Measurements from ENCODE around the gene CYFIP1. TPM values are rescaled to one million over a fixed set of nuclear protein-coding genes. Genes with fewer than 3 reads are reported as not detected.

Gene CYFIP1
- total RNA-seq, 1 donor from 2014 or later, result 118 TPM

DNA sequence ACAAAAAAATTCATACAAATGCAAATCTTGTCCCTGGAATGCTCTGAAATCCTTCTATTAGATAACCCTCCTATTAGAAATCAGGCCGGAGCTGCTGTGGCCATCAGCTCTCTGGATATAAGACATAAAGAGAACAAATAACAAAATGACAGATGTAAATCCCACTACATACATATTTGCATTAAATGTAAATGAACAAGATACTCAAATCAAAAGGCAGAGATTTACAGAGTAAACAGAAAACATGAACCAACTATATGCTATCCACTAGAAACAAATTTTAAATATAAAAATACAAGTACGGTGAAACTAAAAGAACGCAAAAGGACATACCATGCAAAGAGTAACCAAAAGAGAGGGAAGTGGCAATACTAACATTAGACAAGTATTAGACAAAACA, 10.7 kb downstream of the CYFIP1 start:
- no peak for DNase-seq (ENCODE audit: low read depth)

DNA sequence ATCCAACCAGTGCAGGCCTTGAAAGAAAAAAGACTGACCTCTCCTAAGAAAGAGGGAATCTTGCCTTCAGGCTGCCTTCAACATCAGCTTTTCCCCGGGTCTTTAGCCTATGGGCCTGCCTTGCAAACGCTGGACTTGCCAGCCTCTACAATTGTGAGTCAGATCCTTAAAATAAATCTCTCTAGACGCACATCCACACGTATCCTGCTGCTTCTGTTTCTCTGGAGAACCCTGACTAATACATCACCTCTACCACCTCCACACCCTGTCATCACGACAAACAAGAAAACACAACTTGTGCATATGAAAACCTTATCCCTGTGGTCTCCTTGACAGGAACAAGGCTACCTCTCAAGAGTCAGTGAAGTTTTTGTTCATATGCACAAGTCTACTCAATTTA, 11.8 kb downstream of the CYFIP1 start:
- DNase-seq (ENCODE audit: low read depth), result peak; percentile 70

DNA sequence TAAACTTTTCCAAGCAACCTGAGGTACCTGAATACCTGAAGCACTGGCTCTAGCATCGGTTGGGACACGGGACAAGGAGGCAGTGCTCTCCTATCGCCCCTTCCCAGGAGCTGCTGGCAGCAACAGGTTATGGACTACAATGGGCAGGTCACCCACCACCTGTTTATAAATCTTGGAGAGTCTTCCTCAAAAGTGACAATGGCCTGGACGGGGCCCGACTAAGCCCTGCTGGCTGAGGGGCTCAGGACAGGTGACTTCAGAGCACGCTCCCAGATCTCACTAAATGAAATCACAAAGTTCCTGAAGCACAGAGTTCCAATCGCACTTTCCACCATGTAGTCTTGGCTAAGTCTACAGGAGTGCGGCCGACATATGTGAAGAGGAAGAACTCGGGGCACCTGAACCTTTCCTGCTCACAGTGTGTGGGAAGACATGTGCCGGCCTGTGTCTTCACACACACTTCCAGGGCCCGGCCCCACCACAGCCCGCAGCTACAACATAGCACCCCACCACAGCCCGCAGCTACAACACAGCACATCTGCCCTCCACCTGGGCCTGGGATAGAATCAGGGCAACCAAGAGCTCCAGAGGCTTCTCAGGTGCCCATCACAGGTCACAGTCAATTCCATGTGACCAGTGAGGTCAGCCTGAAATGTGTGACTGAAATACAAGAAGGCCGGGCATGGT, 12.9 kb downstream of the CYFIP1 start:
- DNase-seq (ENCODE audit: low read depth), result no peak

DNA sequence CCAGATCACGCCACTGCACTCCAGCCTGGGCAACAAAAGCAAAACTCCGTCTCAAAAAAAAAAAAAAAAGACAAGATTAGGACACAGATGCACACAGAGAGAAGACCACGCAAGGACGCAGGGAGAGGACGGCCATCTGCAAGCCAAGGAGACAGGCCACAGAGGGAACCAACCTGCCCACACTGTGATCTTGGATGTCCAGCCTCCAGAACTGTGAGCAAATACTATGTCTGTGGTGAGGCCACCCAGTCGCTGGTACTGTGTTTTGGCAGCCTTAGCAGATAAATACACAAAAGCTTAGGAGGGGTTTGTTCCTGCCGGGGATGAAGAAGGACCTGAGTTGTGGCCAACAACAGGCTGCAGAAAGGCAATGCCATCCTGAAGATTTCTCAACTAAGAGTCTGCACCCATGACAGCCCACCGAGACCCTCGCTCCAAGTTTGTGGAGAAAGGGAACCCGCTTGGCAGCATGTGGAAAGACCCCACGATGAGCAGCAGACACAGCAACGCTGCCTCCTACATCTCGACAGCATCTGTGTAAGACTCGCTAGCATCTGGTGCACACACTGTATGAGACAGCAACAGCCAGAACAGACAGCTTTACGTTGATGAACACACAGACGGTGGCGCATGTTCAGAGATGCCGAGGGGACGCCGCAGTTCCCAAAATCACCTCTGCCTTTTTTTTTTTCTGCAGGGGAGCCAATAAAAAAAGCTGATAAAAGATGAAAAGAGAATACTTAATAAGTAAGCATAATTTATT, 13.7 kb downstream of the CYFIP1 start:
- no peak for DNase-seq (ENCODE audit: low read depth)

DNA sequence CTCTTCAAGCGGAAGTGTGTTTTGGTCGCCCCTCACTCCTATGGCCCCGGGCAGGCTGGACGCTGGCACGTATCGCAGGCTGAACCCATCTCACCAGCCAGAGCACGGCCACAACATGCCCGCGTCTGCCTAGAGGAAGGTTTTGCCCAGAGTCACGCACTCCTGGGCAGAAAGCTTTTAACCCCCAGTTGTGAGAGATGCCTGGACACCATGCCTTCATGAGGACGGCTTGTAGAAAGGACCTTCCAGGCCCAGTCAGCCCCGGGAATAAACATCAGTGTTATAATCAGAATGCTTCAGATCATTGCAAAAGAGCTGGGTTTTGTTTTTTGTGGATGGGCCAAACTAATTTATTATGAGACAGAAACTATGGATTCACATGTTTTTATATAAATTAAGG, 16.5 kb downstream of the CYFIP1 start:
- DNase-seq (ENCODE audit: low read depth), result no peak

DNA sequence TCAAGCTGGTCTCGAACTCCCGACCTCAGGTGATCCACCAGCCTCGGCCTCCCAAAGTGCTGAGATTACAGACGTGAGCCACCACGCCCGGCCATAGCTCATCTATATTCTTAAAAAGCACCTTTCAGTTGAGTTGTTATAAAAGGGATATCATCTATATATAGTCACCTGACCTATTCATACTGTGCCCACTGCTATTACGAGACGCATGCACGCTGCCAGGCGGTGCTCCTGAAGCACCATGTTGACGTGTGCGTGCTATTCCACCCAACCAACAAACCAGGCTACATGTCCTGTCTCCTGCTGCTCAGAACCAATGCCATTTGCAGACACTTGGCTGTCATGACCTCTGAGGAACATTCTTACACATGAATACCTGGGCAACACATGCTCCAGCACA, 17.6 kb downstream of the CYFIP1 start:
- DNase-seq (ENCODE audit: low read depth), result no peak

DNA sequence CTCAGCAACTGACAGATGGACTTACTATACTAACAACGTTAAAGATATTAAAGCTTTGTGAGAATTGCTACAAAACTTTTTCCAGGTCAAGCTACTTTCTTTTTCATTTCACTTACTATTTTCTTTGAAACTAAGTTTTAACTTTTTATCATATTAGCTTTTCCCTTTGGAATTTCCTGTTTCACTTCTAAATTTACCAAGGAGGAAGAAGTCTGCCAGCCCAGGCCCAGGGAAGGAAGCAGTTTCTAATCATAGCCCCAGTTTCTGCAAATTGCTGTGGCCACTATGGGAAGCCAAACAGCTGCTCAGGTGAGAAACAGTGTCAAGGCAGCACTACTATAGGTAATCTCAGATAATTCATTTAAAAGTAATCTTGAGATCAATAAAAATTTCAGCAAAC, 18.4 kb downstream of the CYFIP1 start:
- DNase-seq (ENCODE audit: low read depth), result peak; percentile 16

DNA sequence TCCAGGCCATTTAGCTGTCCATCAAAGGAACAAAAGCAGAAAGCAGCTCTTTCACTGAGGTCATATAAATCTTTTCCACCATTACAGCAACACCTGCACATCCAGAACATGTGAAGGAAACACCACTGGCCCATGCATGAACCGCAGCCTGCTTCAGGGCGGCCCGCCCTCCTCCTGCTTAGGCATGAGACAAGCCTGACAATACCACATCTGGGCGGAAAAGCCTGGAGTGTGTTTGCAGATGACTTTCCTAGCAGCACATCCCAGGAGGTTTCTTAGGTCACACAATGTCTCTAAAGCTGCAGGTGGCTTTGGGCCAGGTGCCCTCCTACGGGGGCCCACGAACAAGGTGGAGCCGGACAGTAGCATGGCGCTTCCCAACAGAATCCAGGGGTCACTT, 19.6 kb downstream of the CYFIP1 start:
- DNase-seq (ENCODE audit: low read depth), result no peak

DNA sequence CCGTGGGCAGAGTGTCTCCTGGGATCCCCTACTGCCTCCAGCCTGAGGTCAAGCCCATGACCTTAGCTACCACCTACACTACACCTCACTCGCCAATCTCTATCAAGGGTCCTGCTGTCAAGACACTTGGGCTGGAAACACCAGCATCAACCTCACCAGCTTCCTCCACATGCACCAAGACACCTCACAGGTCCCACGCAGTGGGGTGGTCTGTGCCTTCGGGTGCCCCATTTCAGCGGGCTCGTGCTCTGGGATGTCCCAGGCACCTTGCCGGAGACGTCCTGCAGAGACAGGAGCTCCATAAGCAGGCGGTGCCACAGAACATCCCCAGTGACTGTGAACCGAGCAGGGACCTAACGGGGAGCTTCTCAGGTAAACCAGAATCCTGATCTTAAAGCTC, 20.0 kb downstream of the CYFIP1 start:
- DNase-seq (ENCODE audit: low read depth), result no peak

DNA sequence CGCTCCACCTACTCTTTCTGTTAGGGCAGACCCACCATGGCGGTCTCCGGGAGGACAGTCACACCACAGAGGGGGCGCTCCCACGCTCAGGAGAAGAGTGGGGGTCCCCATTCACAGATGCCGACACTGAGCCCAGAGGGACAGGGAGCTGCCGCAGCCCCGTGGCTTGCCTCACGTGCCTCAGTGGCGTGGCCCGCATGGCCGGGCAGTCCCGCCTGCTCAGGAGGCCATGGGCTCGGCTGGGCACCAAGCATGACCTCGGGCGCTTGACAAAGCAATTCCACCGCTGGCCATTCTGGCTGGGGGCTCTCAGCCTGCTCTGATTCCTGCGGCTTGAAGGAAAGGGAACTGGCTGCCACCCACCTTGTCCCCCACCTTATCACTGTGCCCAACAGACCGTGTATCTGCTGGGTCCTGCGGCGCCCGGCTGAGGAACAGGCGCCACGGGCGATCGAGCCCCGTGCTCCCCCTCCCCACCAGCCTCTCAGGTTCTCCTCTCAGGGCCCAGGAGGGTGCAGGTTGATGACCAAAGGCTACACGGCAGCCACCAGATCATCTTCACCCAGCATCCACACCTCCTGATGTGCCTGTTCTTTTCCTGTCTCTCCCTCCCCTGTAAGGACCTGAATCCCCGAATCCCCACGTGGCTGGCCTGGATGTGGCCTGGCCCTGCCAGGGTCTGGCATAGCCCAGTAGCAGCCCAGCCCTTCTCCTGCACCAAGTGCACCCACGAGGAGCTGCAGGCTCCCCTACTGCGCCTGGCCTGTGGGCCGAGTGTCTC, 20.7 kb downstream of the CYFIP1 start:
- no peak for DNase-seq (ENCODE audit: low read depth)

DNA sequence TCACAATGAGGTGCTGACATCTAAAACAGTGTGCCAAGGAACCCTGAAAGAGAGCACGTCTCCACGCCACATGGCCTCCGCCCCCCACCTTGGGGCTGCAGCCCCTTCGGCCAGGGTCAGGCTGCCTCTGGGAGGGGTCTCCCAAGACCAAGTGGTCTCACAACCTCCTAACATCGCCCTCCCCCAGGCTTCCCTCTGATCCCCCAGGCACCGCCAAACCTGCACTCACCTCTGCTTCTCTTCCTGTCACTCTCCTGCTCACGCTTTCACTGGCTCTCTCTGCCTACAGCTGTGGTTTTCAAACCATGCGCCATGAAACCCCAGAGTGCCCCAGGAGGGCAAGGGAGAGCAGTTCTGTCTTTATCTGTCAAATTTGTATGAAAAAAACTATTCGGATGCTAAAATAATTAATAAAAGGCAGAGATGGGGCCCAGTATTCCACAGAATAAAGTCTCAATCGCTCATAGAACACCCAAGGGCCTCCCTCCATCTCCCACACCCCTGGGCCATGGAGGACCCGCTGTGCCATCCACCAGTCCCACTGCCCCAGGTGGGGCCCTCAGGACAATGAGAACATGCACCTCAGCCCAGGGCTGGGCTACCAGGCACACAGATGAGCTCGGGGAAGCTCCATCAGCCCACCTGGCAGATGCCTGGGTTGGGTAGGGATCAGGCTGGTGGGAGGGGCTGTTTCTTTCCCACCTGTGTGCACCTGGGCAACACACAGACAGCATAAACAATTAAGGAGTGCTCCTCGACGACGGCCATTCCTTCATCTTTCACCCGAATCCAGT, 21.5 kb downstream of the CYFIP1 start:
- no peak for DNase-seq (ENCODE audit: low read depth)

DNA sequence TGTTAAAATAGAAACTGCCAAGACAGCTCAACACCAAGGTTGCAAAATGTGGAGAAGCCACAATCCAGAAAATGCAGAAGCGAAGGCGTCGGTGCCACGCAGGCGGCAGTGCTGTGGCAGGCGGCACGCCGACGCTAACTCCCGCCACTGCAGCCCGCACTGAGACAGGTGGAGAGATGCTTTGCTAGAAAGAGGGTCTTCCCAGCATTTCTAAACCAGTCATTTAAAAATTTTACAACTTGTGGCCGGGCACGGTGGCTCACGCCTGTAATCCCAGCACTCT, 23.2 kb downstream of the CYFIP1 start:
- DNase-seq (ENCODE audit: low read depth), result no peak

DNA sequence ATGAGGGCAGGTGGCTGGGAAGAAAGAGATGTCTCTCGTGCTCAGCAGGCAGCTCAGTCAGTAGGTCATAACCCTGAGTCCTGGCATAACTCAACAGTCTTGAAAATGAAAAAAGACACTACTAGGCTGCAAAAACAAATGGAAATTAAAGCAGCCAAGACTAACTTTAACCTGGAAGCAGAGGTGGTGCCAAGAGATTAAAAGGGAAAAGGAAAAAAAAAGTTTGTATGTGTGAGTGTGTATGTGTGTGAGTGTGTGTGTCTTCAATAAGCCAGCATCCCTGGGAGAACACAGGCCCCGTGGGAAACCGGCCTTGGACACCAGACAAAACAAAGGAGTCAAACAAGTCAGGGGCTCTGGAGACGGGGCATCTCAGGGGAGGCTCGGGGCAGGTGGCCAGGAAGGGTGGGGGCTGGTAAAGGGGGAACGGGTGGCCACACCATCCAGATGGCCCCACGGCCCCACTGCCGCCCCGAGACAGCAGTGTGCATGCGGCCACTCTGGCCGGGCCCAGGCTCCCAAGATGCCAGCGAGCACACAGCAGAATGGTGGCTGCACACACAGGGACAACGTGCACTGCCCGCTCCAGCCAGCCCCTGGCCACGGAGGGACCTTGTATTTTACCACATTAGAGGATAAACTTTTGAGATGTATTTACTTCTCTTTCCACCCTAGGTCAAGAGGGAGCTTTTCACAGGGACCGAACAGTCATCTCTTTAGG, 23.8 kb downstream of the CYFIP1 start:
- DNase-seq (ENCODE audit: low read depth), result peak; percentile 21

DNA sequence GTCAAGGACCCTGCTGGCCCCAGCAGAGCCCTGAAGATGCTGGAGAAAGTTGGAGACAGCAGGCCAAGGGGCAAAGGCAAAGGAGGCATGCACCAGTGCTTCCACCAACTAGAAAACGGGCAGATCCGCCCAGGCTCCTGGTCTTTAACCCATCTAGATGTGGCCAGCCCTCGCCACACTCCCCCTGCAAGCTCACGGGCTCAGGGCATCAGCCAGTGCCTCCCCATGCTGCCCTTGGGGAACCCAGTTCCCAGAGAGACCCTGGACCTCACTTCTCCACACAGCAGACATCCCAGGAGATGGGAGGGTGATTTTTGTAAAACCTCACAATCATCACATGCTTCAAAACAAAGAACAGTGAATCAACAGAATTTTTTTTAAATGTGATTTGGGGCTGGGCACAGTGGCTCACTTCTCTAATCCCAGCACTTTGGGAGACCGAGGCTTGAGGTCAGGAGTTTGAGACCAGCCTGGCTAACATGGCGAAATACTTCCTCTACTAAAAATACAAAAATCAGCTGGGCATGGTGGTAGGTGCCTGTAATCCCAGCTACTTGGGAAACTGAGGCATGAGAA, 24.5 kb downstream of the CYFIP1 start:
- DNase-seq (ENCODE audit: low read depth), result no peak

DNA sequence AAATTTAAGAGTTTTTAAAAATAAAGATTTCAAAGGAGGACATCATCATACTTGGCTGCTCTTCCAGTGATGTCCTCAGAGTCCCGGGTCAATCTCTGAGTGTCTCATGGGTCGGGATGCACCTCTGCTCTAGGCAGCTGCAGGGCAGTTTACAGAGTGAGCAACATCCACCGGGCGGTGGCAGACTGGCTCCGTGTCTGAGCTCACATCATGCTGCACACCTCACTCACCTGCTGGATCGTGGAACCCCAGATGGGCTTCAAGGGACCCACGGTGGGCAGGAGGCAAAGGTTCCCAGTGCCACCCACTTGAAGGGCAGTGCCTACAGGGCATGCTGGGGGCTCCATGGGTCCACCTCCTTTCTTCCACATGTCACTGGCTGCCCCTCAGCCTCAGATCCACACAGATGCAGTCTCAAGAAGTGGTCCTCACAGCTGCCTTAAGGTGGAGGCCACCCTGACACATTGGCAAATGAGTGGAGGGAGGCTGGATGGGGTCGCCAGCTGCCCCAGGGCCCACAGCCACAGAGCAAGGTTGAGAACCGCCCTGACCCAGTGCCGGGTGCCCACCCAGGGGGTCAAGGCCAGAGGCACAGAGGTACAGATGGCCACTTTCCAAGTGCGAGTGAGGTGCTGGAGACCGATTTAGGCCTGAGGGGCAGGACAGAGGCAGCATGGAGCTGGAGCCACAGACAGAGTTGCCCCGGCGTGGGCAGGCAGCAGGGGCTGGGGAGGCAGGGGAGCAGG, 25.2 kb downstream of the CYFIP1 start:
- DNase-seq (ENCODE audit: low read depth), result no peak

DNA sequence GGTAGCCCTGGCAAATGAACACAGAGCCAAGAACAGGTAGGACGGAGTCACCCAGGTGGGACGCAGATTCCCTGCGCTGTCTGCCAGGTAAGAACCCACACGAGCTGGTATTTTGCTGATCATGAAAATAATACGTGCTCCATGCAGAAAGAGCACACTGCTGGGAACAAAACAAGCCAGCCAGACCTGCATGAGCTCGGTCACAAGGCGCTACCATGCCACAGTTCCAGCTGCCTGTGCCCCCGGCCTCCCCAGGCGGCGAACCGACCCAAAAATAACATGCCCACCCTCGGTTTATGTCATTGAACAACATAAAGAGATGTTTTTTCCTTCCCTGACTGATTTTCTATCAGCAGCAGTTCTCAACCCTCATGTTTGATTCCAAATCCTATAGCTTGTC, 25.8 kb downstream of the CYFIP1 start:
- no peak for DNase-seq (ENCODE audit: low read depth)

DNA sequence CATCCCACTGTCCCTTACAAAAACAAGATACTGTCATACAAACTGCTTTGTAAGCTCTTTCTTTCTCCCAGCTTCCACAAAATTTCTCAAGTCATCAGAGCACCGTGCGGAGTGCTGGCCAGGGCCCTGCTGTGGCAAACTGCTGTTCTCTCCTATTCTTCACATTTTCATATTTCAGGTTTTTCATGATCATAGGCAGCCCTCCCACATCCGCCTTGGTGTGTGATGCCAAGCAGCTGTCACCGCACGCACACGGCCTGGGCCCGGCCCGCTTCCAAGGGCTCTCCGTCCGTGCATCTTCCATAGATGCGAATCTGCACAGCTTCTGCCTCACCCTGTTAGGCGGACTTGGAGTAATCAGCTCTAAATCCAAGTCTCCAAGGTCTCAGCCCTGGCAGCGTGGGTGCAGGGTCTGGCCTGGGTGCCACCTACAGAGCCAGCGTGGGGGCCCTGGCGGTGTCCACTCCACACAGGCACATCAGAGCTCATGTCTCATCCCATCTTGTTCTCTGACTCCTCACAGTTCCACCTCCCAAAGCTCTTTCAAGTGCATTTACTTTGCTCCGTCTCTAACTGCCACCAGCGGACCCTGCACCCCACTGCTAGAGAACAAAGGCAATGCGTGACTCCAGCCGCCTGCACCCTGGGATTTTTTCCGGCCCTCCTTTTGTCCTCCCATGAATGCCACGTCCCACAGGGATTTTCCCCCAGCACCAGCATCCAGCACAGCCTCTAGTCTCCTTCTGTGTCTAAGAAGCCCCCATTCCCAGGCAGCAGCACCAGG, 27.2 kb downstream of the CYFIP1 start:
- peak; percentile 76 for DNase-seq (ENCODE audit: low read depth)

DNA sequence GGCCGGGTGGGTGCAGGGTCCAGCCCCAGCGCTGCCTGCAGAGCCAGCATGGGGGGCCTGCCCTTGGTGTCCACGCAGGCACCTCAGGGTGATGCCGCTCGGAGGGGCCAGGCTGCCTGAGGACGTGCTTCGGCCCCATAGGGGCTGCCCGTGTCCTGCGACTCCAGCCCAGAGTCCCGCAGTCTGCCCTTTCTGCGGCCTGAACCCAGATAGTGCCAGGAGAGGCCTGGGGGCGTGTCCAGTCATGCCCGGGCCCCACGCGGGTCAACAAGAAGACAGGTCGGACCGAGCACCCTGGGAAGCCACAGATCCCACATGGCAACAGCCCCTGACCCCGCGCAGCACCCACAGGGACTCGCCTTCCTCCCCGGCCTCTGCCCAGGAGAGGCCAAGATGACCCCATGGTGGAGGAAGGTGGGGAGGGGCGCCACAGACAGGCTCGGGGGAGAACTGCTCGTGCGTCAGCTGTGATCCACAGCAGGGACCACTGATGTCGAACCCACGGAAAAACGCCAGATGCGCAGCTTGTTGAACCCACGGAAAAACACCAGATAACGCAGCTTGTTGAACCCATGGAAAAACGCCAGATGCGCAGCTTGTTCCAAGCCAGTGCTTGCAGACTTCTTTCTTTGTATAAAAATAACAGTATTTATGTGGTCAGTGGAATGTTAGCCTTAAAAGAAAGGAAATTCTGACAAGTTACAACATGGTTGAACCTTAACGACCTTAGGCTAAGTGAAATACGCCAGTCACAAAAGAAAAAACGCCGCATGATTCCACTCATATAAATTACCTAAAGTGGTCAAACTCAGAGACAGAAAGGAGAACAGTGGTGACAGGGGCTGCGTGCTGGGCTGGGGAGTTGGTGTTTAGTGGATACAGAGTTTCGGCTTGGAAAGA, 28.5 kb downstream of the CYFIP1 start:
- no peak for DNase-seq (ENCODE audit: low read depth)

All from myocyte (in vitro differentiated cells).